GM18507 (cell line): Measurements from ENCODE around the gene SCAF1.
A peak's percentile ranks its signal among the peaks of the same experiment; 100 is the strongest.

ENCODE experiments used
- DNase-seq: peaks from one replicate; pipeline ENCODE4 v3.0.0; 2011; ENCODE audit warnings: low read depth; ENCODE audit not compliant: insufficient read length; ENCODE audit errors: extremely low spot score
- FAIRE-seq: peaks from 2 replicates; lab custom pipeline; 2011; peaks lifted over from hg19 to GRCh38; lab: Jason Lieb, UNC

Gene SCAF1, protein sequence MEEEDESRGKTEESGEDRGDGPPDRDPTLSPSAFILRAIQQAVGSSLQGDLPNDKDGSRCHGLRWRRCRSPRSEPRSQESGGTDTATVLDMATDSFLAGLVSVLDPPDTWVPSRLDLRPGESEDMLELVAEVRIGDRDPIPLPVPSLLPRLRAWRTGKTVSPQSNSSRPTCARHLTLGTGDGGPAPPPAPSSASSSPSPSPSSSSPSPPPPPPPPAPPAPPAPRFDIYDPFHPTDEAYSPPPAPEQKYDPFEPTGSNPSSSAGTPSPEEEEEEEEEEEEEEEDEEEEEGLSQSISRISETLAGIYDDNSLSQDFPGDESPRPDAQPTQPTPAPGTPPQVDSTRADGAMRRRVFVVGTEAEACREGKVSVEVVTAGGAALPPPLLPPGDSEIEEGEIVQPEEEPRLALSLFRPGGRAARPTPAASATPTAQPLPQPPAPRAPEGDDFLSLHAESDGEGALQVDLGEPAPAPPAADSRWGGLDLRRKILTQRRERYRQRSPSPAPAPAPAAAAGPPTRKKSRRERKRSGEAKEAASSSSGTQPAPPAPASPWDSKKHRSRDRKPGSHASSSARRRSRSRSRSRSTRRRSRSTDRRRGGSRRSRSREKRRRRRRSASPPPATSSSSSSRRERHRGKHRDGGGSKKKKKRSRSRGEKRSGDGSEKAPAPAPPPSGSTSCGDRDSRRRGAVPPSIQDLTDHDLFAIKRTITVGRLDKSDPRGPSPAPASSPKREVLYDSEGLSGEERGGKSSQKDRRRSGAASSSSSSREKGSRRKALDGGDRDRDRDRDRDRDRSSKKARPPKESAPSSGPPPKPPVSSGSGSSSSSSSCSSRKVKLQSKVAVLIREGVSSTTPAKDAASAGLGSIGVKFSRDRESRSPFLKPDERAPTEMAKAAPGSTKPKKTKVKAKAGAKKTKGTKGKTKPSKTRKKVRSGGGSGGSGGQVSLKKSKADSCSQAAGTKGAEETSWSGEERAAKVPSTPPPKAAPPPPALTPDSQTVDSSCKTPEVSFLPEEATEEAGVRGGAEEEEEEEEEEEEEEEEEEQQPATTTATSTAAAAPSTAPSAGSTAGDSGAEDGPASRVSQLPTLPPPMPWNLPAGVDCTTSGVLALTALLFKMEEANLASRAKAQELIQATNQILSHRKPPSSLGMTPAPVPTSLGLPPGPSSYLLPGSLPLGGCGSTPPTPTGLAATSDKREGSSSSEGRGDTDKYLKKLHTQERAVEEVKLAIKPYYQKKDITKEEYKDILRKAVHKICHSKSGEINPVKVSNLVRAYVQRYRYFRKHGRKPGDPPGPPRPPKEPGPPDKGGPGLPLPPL

GRCh38 chr19:49641688-49642491, at the start of gene SCAF1:
SCAF1 (plus strand) TSS chr19:49642209; CDS start chr19:49645027, 2,818 bp downstream.
- peak; percentile 92 for DNase-seq
- FAIRE-seq = peak; percentile 99

GRCh38 chr19:49592486-49593232, 49.4 kb upstream of the SCAF1 start:
- FAIRE-seq (peak; percentile 73), DNase-seq (no peak)

- DNase-seq = peak; percentile 99
Measured at GRCh38 chr19:49593233-49594113, 48.5 kb upstream of the SCAF1 start.

DNA sequence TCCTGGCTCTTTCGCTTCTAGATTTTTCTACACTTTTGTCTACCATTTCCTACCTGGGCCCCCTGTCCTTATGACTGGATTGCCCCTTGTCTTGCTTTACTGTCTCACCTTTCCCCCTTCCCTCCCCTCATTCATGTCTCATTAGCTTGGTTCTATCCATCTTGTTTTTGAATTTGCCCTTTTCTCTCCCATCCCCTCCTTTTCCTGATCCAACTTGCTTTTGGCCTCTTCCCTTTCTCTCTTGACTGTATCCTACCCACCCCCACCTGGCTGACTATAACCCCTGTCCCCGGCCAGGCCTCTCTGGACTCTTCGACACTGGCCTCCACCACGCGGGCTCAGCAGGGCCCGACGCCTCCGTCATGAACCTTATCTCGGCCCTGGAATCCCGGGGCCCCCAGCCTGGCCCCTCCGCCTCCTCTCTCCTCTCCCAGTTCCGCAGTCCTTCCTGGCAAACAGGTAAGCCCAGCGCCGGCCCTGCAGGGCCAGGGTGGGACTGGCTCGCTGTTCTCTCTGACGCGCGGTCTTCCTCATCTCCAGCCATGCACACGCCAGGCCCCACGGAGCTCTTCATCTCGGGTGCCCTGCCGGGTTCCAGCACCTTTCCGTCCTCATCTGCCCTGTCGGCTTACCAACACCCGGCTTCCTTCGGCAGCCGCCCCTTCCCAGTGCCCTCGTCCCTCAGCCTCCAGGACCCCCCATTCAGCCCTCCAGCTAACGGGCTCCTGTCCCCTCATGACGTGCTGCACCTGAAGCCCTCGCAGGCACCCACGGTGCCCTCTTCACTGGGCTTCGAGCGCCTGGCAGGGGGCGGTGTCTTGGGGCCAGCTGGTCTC, 47.6 kb upstream of the SCAF1 start:
- DNase-seq (no peak), FAIRE-seq (no peak)

More at GRCh38 chr19:49593233-49594113, 48.5 kb upstream of the SCAF1 start:
- peak; percentile 99 for FAIRE-seq

DNA sequence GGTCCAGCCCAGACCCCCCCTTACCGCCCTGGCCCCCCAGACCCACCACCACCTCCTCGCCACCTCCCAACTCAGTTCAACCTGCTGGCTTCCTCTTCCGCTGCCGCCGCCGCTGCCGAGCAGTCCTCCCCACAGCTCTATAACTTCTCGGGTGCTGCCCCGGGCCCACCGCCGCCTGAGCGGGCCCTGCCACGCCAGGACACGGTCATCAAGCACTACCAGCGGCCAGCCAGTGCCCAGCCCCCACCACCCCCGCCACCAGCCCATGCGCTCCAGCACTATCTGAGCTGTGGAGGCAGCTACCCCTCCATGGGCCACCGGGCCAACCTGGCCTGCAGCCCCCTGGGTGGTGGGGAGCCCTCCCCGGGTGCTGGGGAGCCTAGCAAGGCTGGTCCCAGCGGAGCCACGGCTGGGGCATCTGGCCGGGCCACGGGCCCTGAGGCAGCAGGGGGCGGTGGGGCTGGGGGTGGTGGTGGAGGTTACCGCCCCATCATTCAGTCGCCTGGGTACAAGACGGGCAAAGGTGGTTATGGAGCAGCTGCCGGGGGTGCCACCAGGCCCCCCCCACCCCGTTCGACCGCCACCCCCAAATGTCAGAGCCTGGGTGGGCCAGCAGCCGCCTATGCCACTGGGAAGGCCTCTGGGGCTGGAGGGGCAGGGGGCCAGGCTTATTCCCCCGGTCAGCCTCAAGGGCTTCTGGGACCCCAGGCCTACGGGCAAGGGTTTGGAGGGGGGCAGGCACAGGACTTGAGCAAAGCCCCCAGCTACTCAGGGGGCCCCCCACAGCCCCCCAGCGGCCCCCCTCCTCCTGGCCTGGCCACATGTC, 46.8 kb upstream of the SCAF1 start:
- no peak for FAIRE-seq
- no peak for DNase-seq

- FAIRE-seq (no peak), DNase-seq (no peak)
Measured at GRCh38 chr19:49595819-49596404, 46.1 kb upstream of the SCAF1 start.

DNA sequence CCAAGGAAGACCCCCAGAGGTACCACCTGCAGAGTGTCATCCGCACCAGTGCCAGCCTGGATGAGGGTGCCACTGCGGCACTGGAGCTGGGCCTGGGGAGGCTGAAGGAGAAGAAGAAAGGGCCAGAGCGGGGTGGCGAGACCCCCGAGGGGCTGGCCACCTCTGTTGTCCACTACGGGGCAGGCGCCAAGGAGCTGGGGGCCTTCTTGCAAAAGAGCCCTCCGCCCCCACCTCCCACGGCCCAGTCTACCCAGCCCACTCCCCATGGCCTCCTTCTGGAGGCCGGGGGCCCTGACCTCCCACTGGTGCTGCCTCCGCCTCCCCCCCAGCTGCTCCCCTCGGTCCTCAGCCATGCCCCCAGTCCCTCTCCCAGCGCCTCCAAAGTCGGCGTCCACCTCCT, 45.6 kb upstream of the SCAF1 start:
- no peak for DNase-seq

GRCh38 chr19:49596954-49597702, 44.9 kb upstream of the SCAF1 start:
- FAIRE-seq = no peak
- DNase-seq = no peak

More for the DNA sequence above, 45.6 kb upstream of the SCAF1 start:
- FAIRE-seq = no peak

- DNase-seq = no peak
- no peak for FAIRE-seq
Measured at GRCh38 chr19:49597703-49597974, 44.4 kb upstream of the SCAF1 start.

DNA sequence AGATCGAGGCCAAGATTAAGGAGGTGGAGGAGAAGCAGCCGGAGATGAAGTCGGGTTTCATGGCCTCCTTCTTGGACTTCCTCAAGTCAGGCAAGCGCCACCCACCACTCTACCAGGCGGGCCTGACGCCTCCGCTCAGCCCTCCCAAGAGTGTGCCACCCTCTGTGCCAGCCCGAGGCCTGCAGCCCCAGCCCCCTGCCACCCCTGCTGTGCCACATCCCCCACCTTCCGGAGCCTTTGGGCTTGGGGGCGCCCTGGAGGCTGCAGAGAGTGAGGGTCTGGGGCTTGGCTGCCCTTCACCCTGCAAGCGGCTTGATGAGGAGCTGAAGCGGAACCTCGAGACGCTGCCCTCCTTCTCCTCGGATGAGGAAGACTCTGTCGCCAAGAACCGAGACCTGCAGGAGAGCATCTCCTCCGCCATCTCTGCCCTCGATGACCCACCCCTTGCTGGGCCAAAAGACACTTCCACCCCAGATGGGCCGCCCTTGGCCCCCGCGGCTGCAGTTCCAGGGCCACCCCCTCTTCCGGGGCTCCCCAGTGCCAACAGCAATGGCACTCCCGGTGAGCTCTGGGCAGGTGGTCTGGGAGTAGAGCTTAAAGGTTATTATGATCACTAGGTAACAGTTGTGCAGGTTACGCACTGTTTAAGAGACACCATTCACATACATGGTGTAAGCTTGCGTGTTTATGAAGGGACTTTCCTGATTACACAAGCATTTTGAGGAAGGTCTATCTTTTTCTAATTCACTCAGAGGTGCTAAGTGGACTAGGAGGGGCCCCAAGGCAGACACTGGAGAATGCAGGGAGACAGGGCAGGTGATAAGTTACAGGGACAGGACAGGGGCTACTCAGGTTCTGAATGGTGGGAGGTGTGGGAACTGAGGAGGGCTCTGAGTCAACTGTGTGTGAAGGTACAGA, 42.4 kb upstream of the SCAF1 start:
- DNase-seq (no peak), FAIRE-seq (no peak)

DNA sequence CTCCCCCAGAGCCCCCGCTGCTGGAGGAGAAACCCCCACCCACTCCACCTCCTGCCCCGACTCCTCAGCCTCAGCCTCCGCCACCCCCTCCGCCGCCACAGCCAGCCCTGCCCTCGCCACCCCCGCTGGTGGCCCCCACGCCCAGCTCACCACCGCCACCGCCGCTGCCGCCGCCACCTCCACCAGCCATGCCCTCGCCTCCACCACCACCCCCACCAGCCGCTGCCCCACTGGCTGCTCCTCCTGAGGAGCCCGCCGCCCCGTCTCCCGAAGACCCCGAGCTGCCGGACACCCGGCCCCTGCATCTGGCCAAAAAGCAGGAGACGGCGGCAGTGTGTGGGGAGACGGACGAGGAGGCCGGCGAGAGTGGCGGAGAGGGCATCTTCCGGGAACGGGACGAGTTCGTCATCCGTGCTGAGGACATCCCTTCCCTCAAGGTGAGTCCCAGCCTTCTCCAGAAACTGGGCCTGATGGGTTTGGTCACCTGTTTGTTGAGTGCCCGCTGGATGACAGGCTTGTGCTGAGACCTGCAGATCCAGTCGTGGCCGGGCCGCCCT, 40.4 kb upstream of the SCAF1 start:
- no peak for DNase-seq

GRCh38 chr19:49602806-49603205, 39.2 kb upstream of the SCAF1 start:
- no peak for FAIRE-seq
- DNase-seq = no peak

More for the DNA sequence above, 40.4 kb upstream of the SCAF1 start:
- FAIRE-seq = no peak

GRCh38 chr19:49605605-49606004, 36.4 kb upstream of the SCAF1 start:
- DNase-seq (no peak), FAIRE-seq (no peak)
